Fibroblast of the aortic adventitia (primary cell): ENCODE results near the gene NKX2-1. TPM values are rescaled to one million over a fixed set of nuclear protein-coding genes. Genes with fewer than 3 reads are reported as not detected.

Source experiments
- DNase-seq: peaks from one replicate; pipeline ENCODE4 v3.0.0-alpha.2; 2010; ENCODE audit warnings: low read depth
- H3K4me3 ChIP-seq: 2 replicates; pipeline ENCODE4 v1.5.1; 2011; ENCODE audit warnings: low read depth, mild to moderate bottlenecking, control low read depth, low read length, moderate library complexity
- total RNA-seq: library from RNA; depleted of rRNA; stranded (reverse); fragments of >200 nt; gene quantifications from 2 replicates; pipeline ENCODE4 v1.2.3, GENCODE V29; 2012; ENCODE audit warnings: low replicate concordance
- TF ChIP-seq, protein P1 (sequence below): IDR thresholded peaks from 2 replicates; pipeline ENCODE4 v1.5.1; 2011; ENCODE audit warnings: mild to moderate bottlenecking, low read length, control low read depth, inconsistent platforms; ENCODE audit not compliant: insufficient read depth

Gene NKX2-1
- total RNA-seq, 1 donor = not detected

DNA sequence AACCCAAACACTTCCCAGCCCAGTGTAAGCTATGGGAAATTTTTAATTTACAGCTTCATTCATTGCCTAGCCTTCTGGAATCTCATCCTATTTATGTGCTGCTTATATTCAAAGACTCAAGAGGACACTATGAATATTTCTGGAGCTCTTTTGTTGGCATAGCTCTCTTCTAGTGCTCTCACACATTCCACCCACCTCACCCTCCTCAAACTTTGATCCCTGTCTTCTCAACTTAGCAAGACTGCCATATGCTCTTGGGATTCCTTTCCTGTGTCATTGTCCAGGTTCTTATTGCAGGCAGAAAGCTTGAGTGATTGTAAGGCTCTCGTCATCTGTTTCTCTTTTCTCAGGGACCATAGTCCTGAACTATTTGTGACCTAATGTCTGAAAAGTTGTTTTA, 18.0 kb upstream of the NKX2-1 start:
- DNase-seq = no peak
- H3K4me3 ChIP-seq = no peak overlapping the region
- TF ChIP-seq, protein P1, sequence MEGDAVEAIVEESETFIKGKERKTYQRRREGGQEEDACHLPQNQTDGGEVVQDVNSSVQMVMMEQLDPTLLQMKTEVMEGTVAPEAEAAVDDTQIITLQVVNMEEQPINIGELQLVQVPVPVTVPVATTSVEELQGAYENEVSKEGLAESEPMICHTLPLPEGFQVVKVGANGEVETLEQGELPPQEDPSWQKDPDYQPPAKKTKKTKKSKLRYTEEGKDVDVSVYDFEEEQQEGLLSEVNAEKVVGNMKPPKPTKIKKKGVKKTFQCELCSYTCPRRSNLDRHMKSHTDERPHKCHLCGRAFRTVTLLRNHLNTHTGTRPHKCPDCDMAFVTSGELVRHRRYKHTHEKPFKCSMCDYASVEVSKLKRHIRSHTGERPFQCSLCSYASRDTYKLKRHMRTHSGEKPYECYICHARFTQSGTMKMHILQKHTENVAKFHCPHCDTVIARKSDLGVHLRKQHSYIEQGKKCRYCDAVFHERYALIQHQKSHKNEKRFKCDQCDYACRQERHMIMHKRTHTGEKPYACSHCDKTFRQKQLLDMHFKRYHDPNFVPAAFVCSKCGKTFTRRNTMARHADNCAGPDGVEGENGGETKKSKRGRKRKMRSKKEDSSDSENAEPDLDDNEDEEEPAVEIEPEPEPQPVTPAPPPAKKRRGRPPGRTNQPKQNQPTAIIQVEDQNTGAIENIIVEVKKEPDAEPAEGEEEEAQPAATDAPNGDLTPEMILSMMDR = no peak

DNA sequence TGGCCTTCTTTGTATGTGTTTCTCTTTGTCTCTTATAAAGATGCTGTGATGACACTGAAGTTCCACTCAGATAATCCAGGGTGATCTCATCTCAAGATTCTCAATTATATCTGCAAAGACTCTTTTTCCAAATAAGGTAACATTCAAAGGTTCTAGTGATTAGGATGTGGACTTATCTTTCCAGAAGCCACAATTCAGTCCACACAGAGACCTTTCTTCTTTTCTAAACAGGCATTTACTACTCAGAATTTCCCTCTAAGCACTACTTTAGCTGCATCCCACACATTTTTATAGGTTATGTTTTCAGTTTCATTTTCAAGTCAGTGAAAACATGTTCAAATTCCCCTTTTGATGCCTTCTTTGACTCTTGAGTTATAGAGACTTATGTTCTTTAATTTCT, 9.0 kb upstream of the NKX2-1 start:
- TF ChIP-seq, protein P1 = no peak
- H3K4me3 ChIP-seq = no peak overlapping the region
- DNase-seq = no peak

DNA sequence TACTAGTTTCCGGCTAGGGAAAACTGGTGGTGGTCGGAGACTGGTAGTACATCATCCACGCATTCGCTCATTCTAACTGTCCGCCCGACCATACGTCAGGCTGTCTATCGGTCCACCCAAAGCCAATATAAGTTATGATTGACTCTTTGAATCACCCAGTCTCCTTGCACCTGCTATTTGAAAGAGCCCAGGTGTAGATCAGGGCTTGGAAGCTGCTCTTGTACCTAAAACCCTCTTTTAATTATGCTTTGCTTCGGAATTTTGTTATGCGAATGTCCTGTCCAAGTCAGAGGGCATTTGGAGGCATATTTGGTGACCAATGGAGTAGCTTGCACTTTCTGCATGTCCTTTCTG, 5.7 kb upstream of the NKX2-1 start:
- no peak overlapping the region for H3K4me3 ChIP-seq
- DNase-seq = no peak
- TF ChIP-seq, protein P1 = no peak

DNA sequence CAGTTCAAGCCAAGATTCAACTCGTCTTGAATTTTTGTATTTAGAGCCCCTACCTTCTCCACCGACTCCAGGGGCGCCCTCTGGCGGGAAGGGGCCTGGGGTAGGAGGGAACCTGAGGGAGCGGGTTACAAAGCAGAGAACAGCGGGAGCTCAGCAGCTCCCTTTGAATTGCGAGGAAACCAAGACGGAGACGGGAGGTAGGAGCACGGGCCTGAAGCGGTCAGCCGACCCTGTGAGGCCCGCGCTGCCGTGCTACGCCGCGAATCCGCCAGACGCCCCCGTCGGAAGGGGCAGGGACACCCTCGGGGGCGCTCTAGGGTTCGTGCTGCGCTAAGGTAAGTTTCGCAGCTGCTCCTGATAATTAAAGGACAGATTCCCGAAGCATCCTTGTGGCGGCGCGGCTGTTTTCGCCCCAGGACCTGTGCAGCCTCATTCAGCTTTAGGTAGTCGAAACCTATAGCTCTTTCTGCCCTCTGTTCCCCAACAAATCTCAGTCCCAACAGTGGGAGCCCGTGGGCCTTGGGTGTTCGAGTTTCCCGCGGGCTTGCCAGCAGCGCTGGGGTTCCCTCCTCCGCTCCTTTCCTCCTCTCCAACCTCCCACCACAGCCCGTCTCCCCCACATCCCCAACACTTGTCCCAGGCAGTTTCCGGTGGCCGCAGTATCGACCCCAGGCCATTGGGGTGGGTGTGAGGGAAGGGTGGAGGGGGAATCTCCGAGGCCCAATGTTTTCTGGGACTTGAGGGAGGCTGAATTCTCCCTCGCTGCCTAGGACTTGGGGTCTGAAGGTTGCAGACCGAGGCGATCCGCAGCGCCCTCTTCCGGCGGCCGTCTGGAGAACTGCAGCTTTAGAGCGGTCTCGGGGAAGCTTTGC, 5.1 kb upstream of the NKX2-1 start:
- no peak for DNase-seq
- TF ChIP-seq, protein P1 = peak; percentile 21
- H3K4me3 ChIP-seq = no peak overlapping the region

DNA sequence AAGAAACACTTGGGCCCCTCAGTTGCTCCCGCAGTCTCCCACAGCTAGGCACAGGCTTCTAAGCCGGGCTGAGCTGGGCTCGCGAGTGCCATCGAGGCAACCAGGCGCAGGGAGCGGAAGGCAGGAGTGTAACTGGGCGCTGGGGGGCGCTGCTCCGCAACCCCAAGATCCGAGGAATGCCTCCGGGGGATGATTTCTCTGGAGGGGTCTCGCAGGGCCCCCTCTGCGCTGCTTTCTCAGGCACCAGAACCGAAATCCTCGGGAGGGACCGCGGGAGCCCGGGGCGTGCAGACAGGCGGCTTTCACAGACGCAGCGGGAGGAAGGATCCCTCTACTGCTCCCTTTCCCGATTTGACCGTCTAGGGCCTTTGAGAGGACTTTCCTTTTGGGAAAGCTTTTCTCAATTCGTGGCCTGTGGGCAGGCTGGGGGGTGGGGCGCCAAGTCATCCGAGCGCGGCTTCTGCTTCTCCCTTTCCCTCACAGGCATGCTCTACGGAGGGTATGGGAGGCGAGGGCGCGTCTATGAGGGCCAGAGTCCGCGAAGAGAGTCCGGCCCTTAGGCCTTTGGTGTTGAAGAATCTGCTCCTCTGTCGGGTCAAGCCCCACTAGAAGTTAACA, 4.3 kb upstream of the NKX2-1 start:
- H3K4me3 ChIP-seq = no peak overlapping the region
- TF ChIP-seq, protein P1 = no peak
- no peak for DNase-seq

DNA sequence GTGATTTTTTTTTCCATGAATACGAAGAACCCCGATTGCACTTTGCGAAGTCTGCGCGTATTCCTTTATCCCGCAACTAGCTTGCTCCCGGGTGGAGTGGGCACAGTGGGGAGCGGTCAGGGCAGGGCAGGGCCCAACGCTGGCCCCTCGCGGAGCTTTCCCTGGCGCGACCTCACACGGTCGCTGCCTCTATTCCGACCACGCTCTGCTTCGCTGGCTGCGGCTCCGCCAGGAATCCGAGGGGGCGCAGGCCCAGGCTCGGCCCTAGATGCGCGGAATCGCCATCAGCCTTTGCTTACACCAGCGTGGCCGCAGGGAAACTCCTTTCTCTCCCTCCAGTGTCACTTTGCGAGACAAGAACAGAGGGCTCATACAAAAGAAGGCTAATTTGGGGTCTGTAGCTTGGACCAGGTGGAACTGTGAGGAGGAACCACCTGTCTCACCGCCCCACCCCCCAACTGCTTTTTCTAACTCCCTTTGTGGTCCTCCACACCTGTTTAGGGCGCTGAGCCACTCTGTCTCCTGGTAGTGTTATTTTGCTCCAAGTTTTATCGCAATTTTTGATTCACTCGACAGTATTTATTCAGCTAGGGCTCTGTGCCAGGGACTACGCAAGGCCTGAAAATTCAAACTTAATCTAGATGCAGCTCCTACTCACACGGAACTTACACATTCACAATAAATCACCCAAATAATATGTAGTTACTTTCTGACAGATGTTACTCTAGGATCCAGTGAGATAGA, 3.1 kb upstream of the NKX2-1 start:
- DNase-seq = no peak
- H3K4me3 ChIP-seq = no peak overlapping the region
- TF ChIP-seq, protein P1 = no peak
